ENCODE measurements around the gene UBXN2A.

Gene UBXN2A

GRCh38 chr2:24046930-24047702, 106.9 kb downstream of the UBXN2A start, which contains the start of gene WDCP:
WDCP (minus strand) TSS chr2:24047391; CDS start chr2:24039494, 7,897 bp downstream.
- peak; percentile 99 for DNase-seq

GRCh38 chr2:24047703-24048033, 107.4 kb downstream of the UBXN2A start:
- DNase-seq, result no peak

DNA sequence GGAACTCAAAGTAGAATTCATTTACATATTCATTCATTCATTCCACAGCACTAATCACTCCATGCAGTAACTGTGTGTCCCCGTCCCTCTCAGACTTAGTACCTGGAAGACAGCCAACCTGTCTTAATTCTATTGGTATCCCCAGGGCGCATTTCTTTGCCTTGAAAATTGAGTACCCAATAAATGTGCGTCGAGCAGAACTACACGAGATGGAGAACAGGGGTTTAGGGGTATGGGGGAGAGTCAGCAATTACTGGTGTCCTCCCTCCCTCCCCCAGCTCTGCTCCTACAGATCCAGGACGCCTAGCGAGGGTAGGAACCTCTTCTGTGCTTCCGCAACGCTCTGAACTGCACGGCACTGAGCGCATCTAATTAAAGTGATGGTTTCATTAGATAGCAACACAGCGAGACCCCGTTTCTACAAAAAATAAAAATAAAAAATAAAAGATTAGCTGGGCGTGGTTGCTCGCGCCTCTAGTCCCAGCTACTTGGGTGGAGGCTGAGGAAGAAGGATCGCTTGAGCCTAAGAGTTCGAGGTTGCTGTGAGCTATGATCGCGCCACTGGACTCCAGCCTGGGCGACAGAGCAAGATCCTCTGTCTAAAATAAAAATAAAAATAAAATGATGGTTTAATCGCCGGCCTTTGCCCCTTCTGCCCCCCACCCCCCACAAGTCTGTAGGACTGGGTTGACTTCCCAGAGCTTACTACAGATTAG, 108.7 kb downstream of the UBXN2A start:
- no peak for DNase-seq

GRCh38 chr2:24049485-24050021, 109.3 kb downstream of the UBXN2A start, which contains the start of gene FKBP1B:
FKBP1B (plus strand) TSS chr2:24049741; CDS start chr2:24049850, 109 bp downstream.
- peak; percentile 31 for DNase-seq

DNA sequence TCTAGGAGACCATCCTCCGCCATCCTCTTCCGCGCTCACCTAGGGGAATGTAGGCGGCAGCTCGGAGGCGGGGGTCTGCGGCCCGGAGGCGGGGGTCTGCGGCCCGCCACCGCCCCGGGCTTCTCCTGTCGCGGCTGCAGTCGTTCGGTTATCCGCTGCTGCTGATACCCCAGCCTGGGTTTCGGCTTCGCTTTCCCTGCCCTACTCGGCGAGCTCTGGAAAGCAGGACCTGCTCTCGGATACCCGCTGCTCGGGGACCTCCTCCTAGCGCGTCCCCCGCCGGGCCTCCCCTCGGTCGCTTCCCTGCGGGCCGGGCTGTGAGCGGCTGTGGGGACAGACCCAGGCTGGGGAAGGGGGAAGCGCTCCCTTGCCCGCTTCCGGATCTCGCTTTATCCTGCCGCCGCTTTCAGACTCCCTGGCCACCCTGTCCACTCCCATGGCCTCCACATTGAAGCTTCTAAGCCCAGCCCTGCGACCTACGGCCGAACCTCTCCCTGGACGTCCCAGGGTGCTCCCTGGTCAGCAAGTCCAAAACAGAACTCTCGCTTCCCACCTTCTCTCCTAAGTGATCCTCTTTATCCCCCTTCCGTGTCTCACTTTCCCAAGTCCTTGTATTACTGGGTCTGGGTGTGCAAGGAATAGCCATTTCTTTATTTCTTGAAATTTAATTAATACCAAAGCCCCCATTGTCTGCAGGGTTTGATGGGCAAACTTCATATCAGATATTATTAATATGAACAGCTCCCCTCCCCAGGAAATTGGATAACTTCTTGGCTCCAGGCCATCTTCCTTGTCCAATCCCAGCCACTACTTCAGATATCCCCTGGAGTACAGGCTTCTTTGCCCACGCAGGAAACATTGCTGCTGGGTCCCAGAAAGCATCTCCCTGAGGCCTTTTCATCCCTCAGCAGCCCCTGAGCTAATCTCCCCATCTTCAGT, 110.0 kb downstream of the UBXN2A start:
- DNase-seq, result no peak

GRCh38 chr2:24051833-24052232, 111.6 kb downstream of the UBXN2A start:
- DNase-seq, result no peak

DNA sequence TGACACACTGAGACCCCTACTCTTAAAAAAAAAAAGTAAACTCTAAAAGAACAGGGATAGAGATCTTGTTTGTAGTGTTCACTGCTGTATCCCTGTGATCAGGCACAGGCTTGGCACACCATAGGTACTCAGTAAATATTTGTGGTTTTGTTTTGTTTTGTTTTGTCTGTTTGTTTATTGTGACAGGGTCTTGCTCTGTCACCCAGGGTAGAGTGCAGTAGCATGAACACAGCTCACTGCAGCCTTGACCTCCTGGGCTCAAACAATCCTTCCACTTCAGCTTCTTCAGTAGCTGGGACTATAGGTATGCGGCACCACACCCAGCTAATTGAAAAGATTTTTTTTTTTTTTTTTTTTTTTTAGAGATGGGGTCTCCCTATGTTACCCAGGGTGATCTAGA, 112.7 kb downstream of the UBXN2A start:
- DNase-seq, result no peak

All from fibroblast of upper back skin (primary cell).